ENCODE measurements around the gene ZNF787. TPM values are rescaled to one million over a fixed set of nuclear protein-coding genes. Genes with fewer than 3 reads are reported as not detected.
A peak's percentile ranks its signal among the peaks of the same experiment; 100 is the strongest.

ZNF787 gene
- polyA plus RNA-seq, 1 of the 3 experiments (the other 2 are of a cell fraction), result 16.0 TPM

DNA sequence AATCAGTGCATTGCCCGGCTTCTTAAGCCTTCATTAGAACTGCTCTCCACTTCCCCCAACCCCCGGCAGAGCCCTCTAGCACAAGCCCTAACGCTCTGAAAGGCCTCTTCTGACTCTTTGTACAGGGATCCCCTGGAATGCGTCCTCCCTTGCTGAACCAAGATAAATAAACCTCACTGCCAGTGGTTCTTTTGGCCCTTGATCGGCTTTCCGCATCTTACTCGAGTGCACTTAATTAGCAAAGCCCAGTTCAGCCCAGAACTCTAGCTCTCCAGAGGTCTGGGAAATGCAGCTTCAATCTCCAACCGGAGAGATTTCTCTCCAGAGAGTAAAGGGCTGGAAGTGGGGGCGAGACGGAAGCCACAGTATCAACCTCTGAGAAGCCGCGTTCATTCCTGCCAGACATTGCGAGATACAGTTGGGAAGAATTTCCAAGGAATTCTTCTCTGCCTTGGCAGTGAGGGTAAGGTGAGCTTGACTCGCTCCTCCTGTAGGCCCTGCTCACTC, 11.3 kb upstream of the ZNF787 start (continued):
- TF ChIP-seq EZH2phosphoT487 (IDR thresholded peaks at IDR 0.05; ENCODE audit: borderline replicate concordance, low read depth) (no peak), CHD2 (IDR thresholded peaks at IDR 0.05; ENCODE audit: low read length, partially characterized antibody) (no peak)

DNA sequence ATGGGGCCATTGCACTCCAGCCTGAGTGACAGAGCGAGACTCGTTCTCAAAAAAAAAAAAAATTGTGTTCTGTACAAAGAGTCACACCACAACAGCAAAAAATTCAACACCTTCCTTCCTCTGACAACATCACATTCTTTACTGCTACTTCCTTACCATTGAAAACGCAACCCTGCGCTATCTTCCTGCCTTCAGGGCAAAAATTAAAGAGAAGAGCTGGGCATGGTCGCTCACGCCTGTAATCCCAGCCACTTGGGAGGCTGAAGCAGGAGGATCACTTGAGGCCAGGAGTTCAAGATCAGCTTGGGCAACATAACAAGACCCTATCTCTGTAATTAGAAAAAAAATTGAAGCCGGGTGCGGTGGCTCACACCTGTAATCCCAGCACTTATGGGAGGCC, 10.6 kb upstream of the ZNF787 start:
- H3K4me2 ChIP-seq, result no peak overlapping the region
- POLR2A ChIA-PET, result no interaction called here

More for the DNA sequence above, 10.6 kb upstream of the ZNF787 start:
- Histone ChIP-seq H2AFZ (ENCODE audit: low read depth) (no peak overlapping the region), H3K27me3 (ENCODE audit: insufficient read depth) (no peaks in the 10 kb centered on the region), H3K4me3 (ENCODE audit: low read depth in 2 of 2, low read length in 1 of 2) (no peak overlapping the region), H3K79me2 (ENCODE audit: insufficient read depth) (no peaks in the 10 kb centered on the region), H3K9me3 (no peaks in the 10 kb centered on the region), H3K36me3 (replicated peaks in 1 of 2; ENCODE audit: control insufficient read depth in 1 of 2, insufficient read depth in 2 of 2, low read length in 1 of 2) (no peaks in the 10 kb centered on the region), H4K20me1 (ENCODE audit: insufficient read depth) (no peaks in the 10 kb centered on the region), H3F3A (replicated peaks; ENCODE audit: insufficient read depth) (no peaks in the 10 kb centered on the region), H3K9ac (no peak overlapping the region), H3K4me1 (ENCODE audit: control insufficient read depth in 1 of 2, insufficient read depth in 2 of 2, low read depth in 1 of 2, low read length in 1 of 2) (peaks cover 0 to 9% of the 10 kb centered on the region in 2 experiments; a peak in 2 of 4 replicates), H3K27ac (ENCODE audit: low read depth in 2 of 2, low read length in 1 of 2) (peak overlapping the region in 1 of 2 experiments; percentile 66; a peak in 2 of 4 replicates), H3K9me2 (no peaks in the 10 kb centered on the region)
- DNase-seq, result no peak
- TF ChIP-seq NFIC (IDR thresholded peaks at IDR 0.05; ENCODE audit: borderline replicate concordance), result no peak
- no peak for TF ChIP-seq TAF1 (IDR thresholded peaks at IDR 0.05; ENCODE audit: borderline replicate concordance, low read depth, low read length)
- TF ChIP-seq, protein P1, sequence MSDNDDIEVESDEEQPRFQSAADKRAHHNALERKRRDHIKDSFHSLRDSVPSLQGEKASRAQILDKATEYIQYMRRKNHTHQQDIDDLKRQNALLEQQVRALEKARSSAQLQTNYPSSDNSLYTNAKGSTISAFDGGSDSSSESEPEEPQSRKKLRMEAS (IDR thresholded peaks at IDR 0.05; ENCODE audit: low read depth), result no peak
- TF ChIP-seq MXI1 (IDR thresholded peaks at IDR 0.05; ENCODE audit: low read depth, low read length), result no peak
- no peak for TF ChIP-seq CHD2 (IDR thresholded peaks at IDR 0.05; ENCODE audit: low read length, partially characterized antibody)
- no peak for TF ChIP-seq RXRA (IDR thresholded peaks at IDR 0.05; ENCODE audit: borderline replicate concordance, low read depth)
- TF ChIP-seq, protein P2, sequence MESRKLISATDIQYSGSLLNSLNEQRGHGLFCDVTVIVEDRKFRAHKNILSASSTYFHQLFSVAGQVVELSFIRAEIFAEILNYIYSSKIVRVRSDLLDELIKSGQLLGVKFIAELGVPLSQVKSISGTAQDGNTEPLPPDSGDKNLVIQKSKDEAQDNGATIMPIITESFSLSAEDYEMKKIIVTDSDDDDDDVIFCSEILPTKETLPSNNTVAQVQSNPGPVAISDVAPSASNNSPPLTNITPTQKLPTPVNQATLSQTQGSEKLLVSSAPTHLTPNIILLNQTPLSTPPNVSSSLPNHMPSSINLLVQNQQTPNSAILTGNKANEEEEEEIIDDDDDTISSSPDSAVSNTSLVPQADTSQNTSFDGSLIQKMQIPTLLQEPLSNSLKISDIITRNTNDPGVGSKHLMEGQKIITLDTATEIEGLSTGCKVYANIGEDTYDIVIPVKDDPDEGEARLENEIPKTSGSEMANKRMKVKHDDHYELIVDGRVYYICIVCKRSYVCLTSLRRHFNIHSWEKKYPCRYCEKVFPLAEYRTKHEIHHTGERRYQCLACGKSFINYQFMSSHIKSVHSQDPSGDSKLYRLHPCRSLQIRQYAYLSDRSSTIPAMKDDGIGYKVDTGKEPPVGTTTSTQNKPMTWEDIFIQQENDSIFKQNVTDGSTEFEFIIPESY (IDR thresholded peaks at IDR 0.05; ENCODE audit: borderline replicate concordance, low read depth), result no peak
- no peak for TF ChIP-seq GABPA (IDR thresholded peaks at IDR 0.05; ENCODE audit: low read depth)
- no peak for TF ChIP-seq ELF1 (IDR thresholded peaks at IDR 0.05)
- no peak for TF ChIP-seq TEAD4 (IDR thresholded peaks at IDR 0.05; ENCODE audit: borderline replicate concordance, insufficient read depth)
- TF ChIP-seq, protein P3, sequence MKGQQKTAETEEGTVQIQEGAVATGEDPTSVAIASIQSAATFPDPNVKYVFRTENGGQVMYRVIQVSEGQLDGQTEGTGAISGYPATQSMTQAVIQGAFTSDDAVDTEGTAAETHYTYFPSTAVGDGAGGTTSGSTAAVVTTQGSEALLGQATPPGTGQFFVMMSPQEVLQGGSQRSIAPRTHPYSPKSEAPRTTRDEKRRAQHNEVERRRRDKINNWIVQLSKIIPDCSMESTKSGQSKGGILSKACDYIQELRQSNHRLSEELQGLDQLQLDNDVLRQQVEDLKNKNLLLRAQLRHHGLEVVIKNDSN (IDR thresholded peaks at IDR 0.05; ENCODE audit: borderline replicate concordance, low read depth), result no peak
- no peak for TF ChIP-seq RAD21 (IDR thresholded peaks at IDR 0.05; ENCODE audit: low read length)
- no peak for TF ChIP-seq GATA2 (CRISPR knock-in tag; IDR thresholded peaks at IDR 0.05)
- TF ChIP-seq NRF1 (IDR thresholded peaks at IDR 0.05; ENCODE audit: low read depth, low read length), result no peak
- TF ChIP-seq EZH2phosphoT487 (IDR thresholded peaks at IDR 0.05; ENCODE audit: borderline replicate concordance, low read depth), result no peak
- no peak for TF ChIP-seq SMC3 (IDR thresholded peaks at IDR 0.05; ENCODE audit: low read depth, low read length)
- no peak for TF ChIP-seq PBX3 (IDR thresholded peaks at IDR 0.05)
- TF ChIP-seq YY1 (IDR thresholded peaks at IDR 0.05; ENCODE audit: low read depth), result no peak
- TF ChIP-seq, protein P4, sequence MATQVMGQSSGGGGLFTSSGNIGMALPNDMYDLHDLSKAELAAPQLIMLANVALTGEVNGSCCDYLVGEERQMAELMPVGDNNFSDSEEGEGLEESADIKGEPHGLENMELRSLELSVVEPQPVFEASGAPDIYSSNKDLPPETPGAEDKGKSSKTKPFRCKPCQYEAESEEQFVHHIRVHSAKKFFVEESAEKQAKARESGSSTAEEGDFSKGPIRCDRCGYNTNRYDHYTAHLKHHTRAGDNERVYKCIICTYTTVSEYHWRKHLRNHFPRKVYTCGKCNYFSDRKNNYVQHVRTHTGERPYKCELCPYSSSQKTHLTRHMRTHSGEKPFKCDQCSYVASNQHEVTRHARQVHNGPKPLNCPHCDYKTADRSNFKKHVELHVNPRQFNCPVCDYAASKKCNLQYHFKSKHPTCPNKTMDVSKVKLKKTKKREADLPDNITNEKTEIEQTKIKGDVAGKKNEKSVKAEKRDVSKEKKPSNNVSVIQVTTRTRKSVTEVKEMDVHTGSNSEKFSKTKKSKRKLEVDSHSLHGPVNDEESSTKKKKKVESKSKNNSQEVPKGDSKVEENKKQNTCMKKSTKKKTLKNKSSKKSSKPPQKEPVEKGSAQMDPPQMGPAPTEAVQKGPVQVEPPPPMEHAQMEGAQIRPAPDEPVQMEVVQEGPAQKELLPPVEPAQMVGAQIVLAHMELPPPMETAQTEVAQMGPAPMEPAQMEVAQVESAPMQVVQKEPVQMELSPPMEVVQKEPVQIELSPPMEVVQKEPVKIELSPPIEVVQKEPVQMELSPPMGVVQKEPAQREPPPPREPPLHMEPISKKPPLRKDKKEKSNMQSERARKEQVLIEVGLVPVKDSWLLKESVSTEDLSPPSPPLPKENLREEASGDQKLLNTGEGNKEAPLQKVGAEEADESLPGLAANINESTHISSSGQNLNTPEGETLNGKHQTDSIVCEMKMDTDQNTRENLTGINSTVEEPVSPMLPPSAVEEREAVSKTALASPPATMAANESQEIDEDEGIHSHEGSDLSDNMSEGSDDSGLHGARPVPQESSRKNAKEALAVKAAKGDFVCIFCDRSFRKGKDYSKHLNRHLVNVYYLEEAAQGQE (IDR thresholded peaks at IDR 0.05; ENCODE audit: low read depth, low read length), result no peak
- CTCF ChIA-PET, result interaction anchor here (0.8 to 4.4 kb wide), 3 partner anchors 9 to 66 kb away, joined by 3 to 12 read pairs (median 7); no protein-coding TSS in a partner anchor
- WGBS (ENCODE audit: low lambda C conversion rate), result 89% methylated on average over 8 of the region's 8 CpGs

All from SK-N-SH (cell line).